HepG2 (cell line): ENCODE data around the gene AMIGO3. TPM values are rescaled to one million over a fixed set of nuclear protein-coding genes. Genes with fewer than 3 reads are reported as not detected.
A peak's percentile ranks its signal among the peaks of the same experiment; 100 is the strongest.

ENCODE experiments used
- DBP ChIP-seq: sonication (generic); formaldehyde crosslinking; IDR thresholded peaks from 2 replicates; pipeline ENCODE4 v1.4.0; 2020; ENCODE audit warnings: missing genetic modification reagents; ENCODE audit errors: not compliant biosample characterization
- GLI4 ChIP-seq: sonication (generic); formaldehyde crosslinking; IDR thresholded peaks from 2 replicates; pipeline ENCODE4 v1.5.1; 2020; ENCODE audit warnings: missing genetic modification reagents, mild to moderate bottlenecking, moderate library complexity, borderline replicate concordance
- GTF2F1 ChIP-seq: fragments of 150-350 bp; IDR thresholded peaks from 2 replicates; pipeline ENCODE4 v1.6.1; 2014; ENCODE audit warnings: low read length
- MZF1 ChIP-seq: sonication (generic); formaldehyde crosslinking; IDR thresholded peaks from 2 replicates; pipeline ENCODE4 v1.8.1; 2023; ENCODE audit warnings: mild to moderate bottlenecking, missing genetic modification reagents, borderline replicate concordance
- NFE2L1 ChIP-seq: sonication (generic); formaldehyde crosslinking; IDR thresholded peaks from 2 replicates; pipeline ENCODE4 v1.4.0; 2020; ENCODE audit warnings: missing genetic modification reagents, mild to moderate bottlenecking, borderline replicate concordance
- RERE ChIP-seq: IDR thresholded peaks from 2 replicates; pipeline ENCODE4 v1.6.1; 2016; ENCODE audit warnings: low read depth, missing genetic modification reagents, missing compliant biosample characterization
- REST ChIP-seq, 2 experiments: IDR thresholded peaks; 2 replicates each; pipeline ENCODE4 v1.6.1; 2011 to 2012; ENCODE audit warnings: low read length in 2 of 2, borderline replicate concordance in 1 of 2, low read depth in 1 of 2, mild to moderate bottlenecking in 1 of 2, moderate library complexity in 1 of 2
- U2AF1 ChIP-seq: fragments of 200-400 bp; formaldehyde crosslinking; optimal IDR thresholded peaks from 2 replicates; pipeline ENCODE3; 2017; ENCODE audit warnings: mild to moderate bottlenecking, low read depth, low read length
- ZNF350 ChIP-seq: sonication (generic); formaldehyde crosslinking; IDR thresholded peaks from 2 replicates; pipeline ENCODE4 v1.4.0; 2020; ENCODE audit warnings: mild to moderate bottlenecking, low read depth, missing genetic modification reagents, borderline replicate concordance
- ZNF577 ChIP-seq: sonication (generic); formaldehyde crosslinking; IDR thresholded peaks from 2 replicates; pipeline ENCODE4 v1.4.0; 2020; ENCODE audit warnings: mild to moderate bottlenecking, low read depth, missing genetic modification reagents, borderline replicate concordance
- ZNF616 ChIP-seq: sonication (generic); formaldehyde crosslinking; IDR thresholded peaks from 2 replicates; pipeline ENCODE4 v1.5.0; 2020; ENCODE audit warnings: low read depth, mild to moderate bottlenecking, missing genetic modification reagents
- polyA plus RNA-seq, 8 experiments: library from polyadenylated mRNA; depleted of rRNA in 3 of 8; stranded (reverse) in 7 of 8; unstranded in 1 of 8; fragments of >200 nt; fragmentation: Illumina TruSeq in 4 of 8; extraction: Trizol in 4 of 8; gene quantifications; 2 replicates each; pipeline versions ENCODE4 v1.2.1 to v1.2.3, GENCODE V29; 2011 to 2016; ENCODE audit warnings: low read depth in 4 of 8, missing spikeins in 1 of 8, mixed read lengths in 1 of 8; ENCODE audit not compliant: insufficient read depth in 1 of 8
- total RNA-seq, 5 experiments: library from RNA; depleted of rRNA; stranded (reverse); fragments of >200 nt; fragmentation: Illumina TruSeq; extraction: Trizol; gene quantifications; 2 replicates each; pipeline ENCODE4 v1.2.3, GENCODE V29; 2016; ENCODE audit warnings: low read depth in 1 of 5
- TF ChIP-seq, protein P1 (sequence below): sonication (generic); formaldehyde crosslinking; IDR thresholded peaks from 2 replicates; pipeline ENCODE4 v1.4.0; 2020; ENCODE audit warnings: missing genetic modification reagents, borderline replicate concordance

The AMIGO3 gene
- total and polyA plus RNA-seq, 2 of the 13 experiments (the other 11 are each of a cell fraction or from before 2014, with no cell fraction given), result 0.35 TPM; not detected in 1

DNA sequence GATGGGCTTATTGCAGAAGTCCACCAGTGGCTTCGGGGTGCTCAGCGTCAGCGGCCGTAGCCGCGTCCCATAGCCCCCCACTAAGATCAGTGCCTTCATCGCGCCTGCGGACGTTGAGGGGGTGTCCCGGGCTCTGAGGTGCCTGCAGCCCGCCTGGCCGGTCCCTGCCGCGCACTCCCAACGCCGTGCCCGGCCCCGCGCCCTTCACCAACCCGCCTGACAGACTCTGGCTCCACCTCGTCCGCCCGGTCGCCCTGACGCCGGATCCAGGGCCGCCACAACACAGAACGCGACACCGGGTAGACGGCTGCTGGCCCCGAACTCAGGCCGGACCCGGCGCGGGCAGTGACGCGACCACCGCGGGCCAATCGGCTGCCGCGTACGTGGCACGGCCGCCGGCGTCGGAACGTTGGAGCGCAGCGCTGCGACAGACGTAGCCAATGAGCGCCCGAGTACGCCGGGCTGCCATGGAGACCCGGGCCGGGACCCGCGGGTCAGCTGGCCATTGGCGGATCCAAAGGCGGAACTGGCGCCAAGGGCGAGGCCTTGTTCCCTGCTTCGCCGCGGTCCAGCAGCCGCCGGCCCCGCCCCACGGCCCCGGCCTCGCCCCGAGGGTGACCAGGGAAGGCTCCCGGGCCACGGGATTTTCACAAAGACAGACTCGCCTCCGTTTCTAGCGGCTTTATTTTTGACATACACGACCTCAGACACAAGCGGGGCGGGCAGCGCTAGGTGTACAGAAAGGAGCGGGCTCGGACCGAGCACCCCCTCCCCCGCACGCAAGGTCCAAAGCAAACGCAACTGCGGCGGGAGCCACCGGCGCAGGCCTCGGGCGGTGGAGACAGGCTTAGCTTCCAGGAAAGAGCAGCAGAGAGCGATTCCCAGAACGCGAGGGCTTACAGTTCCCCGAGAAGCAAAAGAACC is 4.4 kb upstream of the AMIGO3 start, which contains the start of gene GMPPB (continued):
- TF ChIP-seq DBP (CRISPR knock-in tag) (no peak), REST (IDR thresholded peaks at IDR 0.05; ENCODE audit: borderline replicate concordance in 1 of 2, low read depth in 1 of 2, low read length in 2 of 2) (no peak), GTF2F1 (no peak), U2AF1 (peak; percentile 37), ZNF350 (peak; percentile 19; the same call in 1 of the 2 replicates), ZNF577 (CRISPR knock-in tag) (no peak), NFE2L1 (CRISPR knock-in tag) (0 out of 2 replicates have a peak, but pooled peaks have one; percentile 14), ZNF616 (CRISPR knock-in tag) (peak; percentile 77), MZF1 (CRISPR knock-in tag) (no peak), GLI4 (0 out of 2 replicates have a peak, but pooled peaks have one; percentile 9), RERE (CRISPR knock-in tag) (no peak)
- TF ChIP-seq, protein P1, sequence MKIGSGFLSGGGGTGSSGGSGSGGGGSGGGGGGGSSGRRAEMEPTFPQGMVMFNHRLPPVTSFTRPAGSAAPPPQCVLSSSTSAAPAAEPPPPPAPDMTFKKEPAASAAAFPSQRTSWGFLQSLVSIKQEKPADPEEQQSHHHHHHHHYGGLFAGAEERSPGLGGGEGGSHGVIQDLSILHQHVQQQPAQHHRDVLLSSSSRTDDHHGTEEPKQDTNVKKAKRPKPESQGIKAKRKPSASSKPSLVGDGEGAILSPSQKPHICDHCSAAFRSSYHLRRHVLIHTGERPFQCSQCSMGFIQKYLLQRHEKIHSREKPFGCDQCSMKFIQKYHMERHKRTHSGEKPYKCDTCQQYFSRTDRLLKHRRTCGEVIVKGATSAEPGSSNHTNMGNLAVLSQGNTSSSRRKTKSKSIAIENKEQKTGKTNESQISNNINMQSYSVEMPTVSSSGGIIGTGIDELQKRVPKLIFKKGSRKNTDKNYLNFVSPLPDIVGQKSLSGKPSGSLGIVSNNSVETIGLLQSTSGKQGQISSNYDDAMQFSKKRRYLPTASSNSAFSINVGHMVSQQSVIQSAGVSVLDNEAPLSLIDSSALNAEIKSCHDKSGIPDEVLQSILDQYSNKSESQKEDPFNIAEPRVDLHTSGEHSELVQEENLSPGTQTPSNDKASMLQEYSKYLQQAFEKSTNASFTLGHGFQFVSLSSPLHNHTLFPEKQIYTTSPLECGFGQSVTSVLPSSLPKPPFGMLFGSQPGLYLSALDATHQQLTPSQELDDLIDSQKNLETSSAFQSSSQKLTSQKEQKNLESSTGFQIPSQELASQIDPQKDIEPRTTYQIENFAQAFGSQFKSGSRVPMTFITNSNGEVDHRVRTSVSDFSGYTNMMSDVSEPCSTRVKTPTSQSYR (CRISPR knock-in tag), result no peak
